ENCODE data around the gene FLT1. TPM values are rescaled to one million over a fixed set of nuclear protein-coding genes. Genes with fewer than 3 reads are reported as not detected.

The FLT1 gene
- total RNA-seq, 6 experiments from 2014 or later = 80.5 to 118 (median 91.0) TPM

- no peak for DNase-seq
- Mint-ChIP-seq H3K9me3 (no peaks in the 10 kb centered on the region), H3K4me1 (ENCODE audit: low read depth) (peaks cover 45% of the 10 kb centered on the region), H3K27me3 (ENCODE audit: insufficient read depth) (no peaks in the 10 kb centered on the region), H3K27ac (no peak overlapping the region), H3K4me3 (no peak overlapping the region), H3K36me3 (ENCODE audit: low read depth) (peaks cover under 1% of the 10 kb centered on the region; the same call in 1 of the 2 replicates)
- no peak for TF ChIP-seq CTCF (IDR thresholded peaks at IDR 0.05)
Measured at GRCh38 chr13:28498481-28499115, 3.7 kb upstream of the FLT1 start.

- no peak for TF ChIP-seq CTCF (IDR thresholded peaks at IDR 0.05)
- H3K27me3 Mint-ChIP-seq (ENCODE audit: insufficient read depth) = peaks cover 2% of the 10 kb centered on the region; the same call in 1 of the 2 replicates
- peaks cover 5% of the 10 kb centered on the region for H3K36me3 Mint-ChIP-seq (ENCODE audit: low read depth)
Measured at GRCh38 chr13:28497143-28497876, 2.4 kb upstream of the FLT1 start.

GRCh38 chr13:28496188-28496564 is 1.2 kb upstream of the FLT1 start:
- peaks cover 2% of the 10 kb centered on the region; the same call in 1 of the 2 replicates for H3K27me3 Mint-ChIP-seq (ENCODE audit: insufficient read depth)
- no peak for DNase-seq
- H3K9me3 Mint-ChIP-seq = no peaks in the 10 kb centered on the region
- H3K27ac Mint-ChIP-seq = no peak overlapping the region
- peaks cover 56% of the 10 kb centered on the region for H3K4me1 Mint-ChIP-seq (ENCODE audit: low read depth)
- TF ChIP-seq CTCF (IDR thresholded peaks at IDR 0.05) = no peak
- peak overlapping the region; percentile 93 for H3K4me3 Mint-ChIP-seq
- peaks cover 5% of the 10 kb centered on the region for H3K36me3 Mint-ChIP-seq (ENCODE audit: low read depth)

More at GRCh38 chr13:28497143-28497876, 2.4 kb upstream of the FLT1 start:
- no peak overlapping the region for H3K27ac Mint-ChIP-seq
- DNase-seq = no peak
- H3K4me1 Mint-ChIP-seq (ENCODE audit: low read depth) = peaks cover 45% of the 10 kb centered on the region
- H3K9me3 Mint-ChIP-seq = no peaks in the 10 kb centered on the region
- H3K4me3 Mint-ChIP-seq = no peak overlapping the region

- no peak; the same call in 1 of the 2 replicates for TF ChIP-seq CTCF (IDR thresholded peaks at IDR 0.05)
- Mint-ChIP-seq H3K9me3 (no peaks in the 10 kb centered on the region), H3K27ac (peak overlapping the region; percentile 37), H3K4me1 (ENCODE audit: low read depth) (peaks cover 61% of the 10 kb centered on the region), H3K27me3 (ENCODE audit: insufficient read depth) (peaks cover 2% of the 10 kb centered on the region; the same call in 1 of the 2 replicates), H3K36me3 (ENCODE audit: low read depth) (peaks cover 8% of the 10 kb centered on the region), H3K4me3 (peak overlapping the region; percentile 93)
- DNase-seq = no peak
Measured at GRCh38 chr13:28495538-28496187, 735 bp upstream of the FLT1 start.

- Mint-ChIP-seq H3K36me3 (ENCODE audit: low read depth) (peaks cover 9% of the 10 kb centered on the region), H3K4me1 (ENCODE audit: low read depth) (peaks cover 61% of the 10 kb centered on the region), H3K4me3 (peak overlapping the region; percentile 93), H3K27me3 (ENCODE audit: insufficient read depth) (peaks cover 2% of the 10 kb centered on the region; the same call in 1 of the 2 replicates), H3K27ac (no peak overlapping the region), H3K9me3 (no peaks in the 10 kb centered on the region)
- no peak for DNase-seq
- no peak for TF ChIP-seq CTCF (IDR thresholded peaks at IDR 0.05)
Measured at GRCh38 chr13:28494504-28494777, 487 bp downstream of the FLT1 start.
